Articular chondrocyte of knee joint (primary cell): Measurements from ENCODE around the gene LPXN. TPM values are rescaled to one million over a fixed set of nuclear protein-coding genes. Genes with fewer than 3 reads are reported as not detected.

Experiments
- total RNA-seq: library from RNA; depleted of rRNA; stranded (reverse); fragments of >200 nt; gene quantifications from 2 replicates; pipeline ENCODE4 v1.2.3, GENCODE V29; 2012

LPXN gene
- total RNA-seq, result 8.9 and 13.7 TPM in 2 replicates

DNA sequence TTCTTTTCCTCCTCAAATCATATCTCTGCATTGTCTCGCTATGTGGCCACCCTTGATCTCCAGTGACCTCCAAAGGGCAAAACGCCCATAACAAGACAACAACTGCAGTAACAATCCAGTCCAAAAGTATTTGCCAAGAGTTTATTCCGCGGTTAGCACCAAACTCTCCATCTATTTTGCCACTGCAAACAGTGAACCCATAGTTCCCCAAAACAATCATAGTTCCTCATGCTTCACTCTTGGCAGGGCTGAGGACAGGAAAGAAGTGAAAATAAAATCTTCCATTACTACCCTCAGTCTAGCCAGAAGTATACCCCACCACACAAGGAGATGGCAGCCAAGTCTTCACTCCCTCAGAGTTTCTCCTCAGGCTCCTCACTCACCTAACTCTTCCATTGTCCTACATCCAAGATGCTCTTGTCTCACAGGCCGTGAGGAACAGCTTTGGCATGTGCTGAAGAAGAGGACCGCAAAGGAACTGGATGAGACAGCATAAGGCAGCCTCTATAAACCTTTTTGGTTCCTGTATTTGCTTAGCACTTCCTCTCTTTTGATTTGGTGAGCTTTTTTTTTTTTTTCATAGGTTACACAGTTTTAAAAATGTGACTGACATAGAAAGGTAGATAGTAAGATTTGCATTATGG, at the start of gene LPXN:
TSS of gene LPXN (minus strand) at position 480 of the 644 bp plus-strand sequence. CDS start at position 396, 84 bp downstream.

GRCh38 chr11:58622344-58622743, 46.7 kb upstream of the LPXN start, which contains the start of gene CNTF:
Gene CNTF (plus strand): TSS chr11:58622665. CDS start chr11:58622753, 88 bp downstream.

DNA sequence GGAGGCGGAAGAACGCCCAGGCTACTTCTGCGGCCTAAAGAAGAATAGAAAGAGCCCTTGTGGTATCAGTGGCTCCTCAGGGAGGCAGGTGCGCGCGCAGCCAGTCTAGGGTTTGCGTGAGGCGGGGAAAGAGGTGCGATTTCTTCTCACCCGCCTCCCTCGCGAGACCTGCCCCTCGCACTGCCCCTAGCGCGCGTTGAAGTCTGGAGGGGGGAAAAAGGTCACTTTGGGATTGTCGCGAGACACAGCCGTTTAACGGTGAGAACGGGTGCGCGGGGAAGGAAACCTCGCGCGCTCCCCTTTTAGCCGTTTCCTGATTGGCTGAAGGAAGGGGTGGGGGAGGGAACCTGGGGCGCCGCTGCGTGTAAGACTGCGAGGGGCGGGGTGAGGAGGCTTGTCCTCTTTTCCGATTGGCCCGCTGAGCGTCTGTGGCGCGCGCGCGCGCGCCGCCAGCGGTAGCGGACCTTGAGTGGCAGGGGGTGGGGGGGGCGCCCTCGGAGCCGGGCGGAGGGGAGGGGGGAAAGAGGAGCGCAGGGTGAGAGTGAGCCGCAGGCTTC, 3.1 kb upstream of the LPXN start, which contains the start of gene ZFP91:
TSS of gene ZFP91 (plus strand) at position 429 of the 557 bp plus-strand sequence. CDS start 219 bp downstream, outside the sequence.

GRCh38 chr11:58508005-58508404, 67.7 kb downstream of the LPXN start, which contains the start of gene OR5B21:
Gene OR5B21 (minus strand): TSS chr11:58508105. CDS start chr11:58508105, 0 bp downstream.

Other genes starting within 250 kb of the LPXN start
- gene OR5B17, start 216.8 kb downstream of the LPXN start, total RNA-seq, result not detected in 2 replicates
- gene OR5B3, start 169.0 kb downstream of the LPXN start, total RNA-seq, result not detected in 2 replicates
- not detected in 2 replicates for gene OR5B2, start 147.7 kb downstream of the LPXN start, total RNA-seq
- gene OR5B12, start 133.6 kb downstream of the LPXN start, total RNA-seq, result not detected in 2 replicates
- 0.22 TPM in 1 of 2 replicates, not detected in the other for gene OR5B21, start 67.8 kb downstream of the LPXN start, total RNA-seq
- 65.5 and 72.0 TPM in 2 replicates for gene ZFP91, start 3.2 kb upstream of the LPXN start, total RNA-seq
- 1.5 and 3.7 TPM in 2 replicates for gene CNTF, start 46.8 kb upstream of the LPXN start, total RNA-seq
- not detected in 2 replicates for gene GLYAT, start 156.1 kb upstream of the LPXN start, total RNA-seq